ENCODE data around the gene SPEM3. TPM values are rescaled to one million over a fixed set of nuclear protein-coding genes. Genes with fewer than 3 reads are reported as not detected.
"Not testable (repeated sequence)": the region's sequence is repeated elsewhere in the genome, so short reads cannot be mapped to it uniquely, and the experiment has no call there.

The SPEM3 gene
- total RNA-seq, 1 donor from 2014 or later, result not detected

DNA sequence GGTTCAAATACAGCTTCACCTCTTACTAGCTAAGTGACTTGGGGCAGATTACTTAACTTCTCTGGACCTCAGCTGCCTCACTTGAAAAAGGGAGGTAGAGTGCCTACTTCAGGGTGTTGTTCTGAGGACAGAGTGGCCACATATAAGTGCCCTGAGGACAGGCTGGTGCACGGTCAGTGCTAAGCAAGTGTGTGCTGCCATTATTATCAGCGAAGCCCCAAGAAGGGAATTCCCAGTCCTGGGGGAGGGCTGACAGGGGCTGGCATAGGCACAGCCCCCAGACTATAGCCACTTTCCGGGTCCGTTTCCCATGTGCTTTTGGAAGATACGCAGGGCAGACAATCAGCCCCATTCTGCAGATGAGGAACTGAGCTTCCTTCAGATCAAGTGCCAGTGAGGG lies 48.3 kb downstream of the SPEM3 start:
- ATAC-seq, result no peak
- H3K4me3 ChIP-seq, result peak overlapping the region; percentile 90
- H3K27ac ChIP-seq, result peak overlapping the region; percentile 99
- H3K36me3 ChIP-seq, result no peaks in the 10 kb centered on the region
- H3K4me1 ChIP-seq, result peaks cover 38% of the 10 kb centered on the region
- H3K27me3 ChIP-seq, result no peaks in the 10 kb centered on the region
- intact Hi-C loops (cut with DNase I), result no loop called here
- no peaks in the 10 kb centered on the region for H3K9me3 ChIP-seq
- no peak for DNase-seq
- TF ChIP-seq, protein P1, sequence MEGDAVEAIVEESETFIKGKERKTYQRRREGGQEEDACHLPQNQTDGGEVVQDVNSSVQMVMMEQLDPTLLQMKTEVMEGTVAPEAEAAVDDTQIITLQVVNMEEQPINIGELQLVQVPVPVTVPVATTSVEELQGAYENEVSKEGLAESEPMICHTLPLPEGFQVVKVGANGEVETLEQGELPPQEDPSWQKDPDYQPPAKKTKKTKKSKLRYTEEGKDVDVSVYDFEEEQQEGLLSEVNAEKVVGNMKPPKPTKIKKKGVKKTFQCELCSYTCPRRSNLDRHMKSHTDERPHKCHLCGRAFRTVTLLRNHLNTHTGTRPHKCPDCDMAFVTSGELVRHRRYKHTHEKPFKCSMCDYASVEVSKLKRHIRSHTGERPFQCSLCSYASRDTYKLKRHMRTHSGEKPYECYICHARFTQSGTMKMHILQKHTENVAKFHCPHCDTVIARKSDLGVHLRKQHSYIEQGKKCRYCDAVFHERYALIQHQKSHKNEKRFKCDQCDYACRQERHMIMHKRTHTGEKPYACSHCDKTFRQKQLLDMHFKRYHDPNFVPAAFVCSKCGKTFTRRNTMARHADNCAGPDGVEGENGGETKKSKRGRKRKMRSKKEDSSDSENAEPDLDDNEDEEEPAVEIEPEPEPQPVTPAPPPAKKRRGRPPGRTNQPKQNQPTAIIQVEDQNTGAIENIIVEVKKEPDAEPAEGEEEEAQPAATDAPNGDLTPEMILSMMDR (IDR thresholded peaks at IDR 0.05), result no peak

DNA sequence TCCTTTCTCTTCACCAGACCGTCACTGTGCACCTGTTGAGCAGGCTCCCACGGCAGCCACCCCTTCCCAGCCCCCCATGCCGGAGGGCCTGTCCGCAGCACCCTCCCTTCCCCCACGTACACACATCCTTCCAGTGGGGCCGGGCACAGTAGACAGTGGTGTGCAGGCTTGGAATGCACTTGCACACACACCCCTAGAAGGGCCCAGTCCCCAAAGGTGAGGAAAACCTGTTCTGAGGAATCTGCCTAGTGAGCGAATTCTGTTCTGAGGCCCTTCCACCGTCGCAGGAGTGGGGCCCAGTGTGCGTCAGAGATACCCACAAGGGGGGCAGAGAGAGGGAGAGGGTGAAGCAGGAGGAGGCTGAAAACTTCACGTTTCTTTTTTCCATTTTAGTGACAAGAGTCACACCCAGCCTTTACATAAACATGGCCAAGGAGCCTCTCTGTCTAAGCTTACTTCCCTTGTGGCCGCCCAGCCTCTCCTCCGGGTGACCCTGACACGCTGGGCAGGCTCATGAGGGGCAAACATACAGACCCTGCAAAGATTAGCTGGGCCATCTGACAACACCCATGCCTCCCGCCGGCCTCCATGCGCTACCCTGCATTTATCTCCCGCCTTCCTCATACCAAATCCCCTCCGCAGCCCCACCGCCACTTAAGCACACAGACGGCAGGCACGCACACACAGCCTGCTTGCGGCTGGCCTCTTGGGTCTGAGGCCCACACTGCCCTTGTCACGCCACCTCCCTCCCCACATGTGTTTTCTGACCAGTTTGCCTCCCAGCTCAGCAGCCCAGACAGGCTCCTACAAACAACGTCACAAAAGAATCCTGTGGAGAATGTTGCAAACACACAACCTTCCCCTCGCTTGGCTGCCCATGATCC lies 49.0 kb downstream of the SPEM3 start:
- intact Hi-C loops (cut with DNase I), result no loop called here
- Histone ChIP-seq H3K27me3 (no peaks in the 10 kb centered on the region), H3K27ac (peak overlapping the region; percentile 99), H3K36me3 (no peaks in the 10 kb centered on the region), H3K4me3 (peak overlapping the region; percentile 90), H3K9me3 (no peaks in the 10 kb centered on the region), H3K4me1 (peaks cover 37% of the 10 kb centered on the region)
- ATAC-seq (peak; percentile 42), DNase-seq (peak; percentile 76)
- TF ChIP-seq, protein P1 (IDR thresholded peaks at IDR 0.05), result no peak

DNA sequence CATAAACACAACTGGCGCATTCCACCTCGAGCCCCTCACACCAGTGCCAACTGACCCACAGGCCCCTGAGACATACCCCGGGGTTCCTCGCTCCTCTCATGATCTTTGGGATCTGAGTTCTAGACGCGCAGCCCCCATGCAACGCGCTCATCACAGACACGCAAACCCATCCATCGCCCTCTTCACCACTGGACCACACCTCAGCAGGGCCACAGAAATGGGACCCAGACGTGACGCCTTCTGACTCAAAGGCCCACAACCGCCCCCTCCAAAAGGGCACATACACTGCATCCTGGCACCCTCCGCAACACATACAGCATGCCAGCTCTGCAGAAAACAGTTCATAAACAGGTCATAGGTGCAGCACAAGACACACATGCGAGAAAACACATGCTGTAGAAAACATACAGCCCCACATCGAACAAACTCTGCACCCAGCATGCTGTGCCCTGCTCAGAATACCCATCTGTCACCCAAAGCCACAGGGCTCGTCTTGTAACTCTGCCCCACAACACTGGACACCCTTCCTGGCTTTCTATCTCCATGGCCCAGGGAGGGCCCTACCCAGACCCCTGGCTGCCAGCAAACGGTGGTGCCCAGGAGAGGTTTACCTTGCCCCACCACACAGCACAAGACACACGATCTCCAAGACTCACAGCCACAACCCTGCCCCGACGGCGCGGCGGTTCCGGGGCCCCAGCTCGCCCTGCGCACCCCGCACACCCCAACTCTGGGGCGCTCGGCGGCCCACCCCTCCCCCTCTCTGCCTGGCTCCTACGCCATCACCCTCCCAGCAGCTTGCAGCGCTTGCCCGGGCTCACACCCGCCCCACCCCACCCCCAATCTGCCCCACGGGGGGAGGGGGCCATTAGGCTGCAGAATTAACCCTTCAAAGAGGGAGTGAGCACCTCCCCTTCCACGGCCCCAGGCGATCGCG lies 49.9 kb downstream of the SPEM3 start:
- no peaks in the 10 kb centered on the region for H3K9me3 ChIP-seq
- H3K27ac ChIP-seq, result peak overlapping the region; percentile 99
- ATAC-seq, result peak; percentile 48
- peaks cover 37% of the 10 kb centered on the region for H3K4me1 ChIP-seq
- intact Hi-C loops (cut with DNase I), result no loop called here
- peak; percentile 85 for DNase-seq
- H3K4me3 ChIP-seq, result peak overlapping the region; percentile 90
- TF ChIP-seq, protein P1 (IDR thresholded peaks at IDR 0.05), result no peak
- H3K27me3 ChIP-seq, result no peaks in the 10 kb centered on the region
- H3K36me3 ChIP-seq, result no peaks in the 10 kb centered on the region

GRCh38 chr17:7479213-7480088 lies 50.8 kb downstream of the SPEM3 start, which contains the start of gene ZBTB4:
ZBTB4 (minus strand) TSS chr17:7479631; CDS start chr17:7466801, 12,830 bp downstream.
- Histone ChIP-seq H3K27me3 (no peaks in the 10 kb centered on the region), H3K9me3 (no peaks in the 10 kb centered on the region), H3K36me3 (no peaks in the 10 kb centered on the region), H3K4me3 (peak within 1 kb of the TSS; percentile 90), H3K27ac (peak within 1 kb of the TSS; percentile 99), H3K4me1 (peaks cover 37% of the 10 kb centered on the region)
- TF ChIP-seq, protein P1 (IDR thresholded peaks at IDR 0.05), result no peak
- intact Hi-C loops (cut with DNase I), result no loop called here
- DNase-seq (peak; percentile 87), ATAC-seq (peak; percentile 47)

GRCh38 chr17:7480089-7480384 lies 51.4 kb downstream of the SPEM3 start:
- ATAC-seq (no peak), DNase-seq (no peak)
- intact Hi-C loops (cut with DNase I), result no loop called here
- H3K36me3 ChIP-seq, result no peaks in the 10 kb centered on the region
- no peaks in the 10 kb centered on the region for H3K9me3 ChIP-seq
- peak overlapping the region; percentile 99 for H3K27ac ChIP-seq
- H3K4me1 ChIP-seq, result peaks cover 32% of the 10 kb centered on the region
- H3K27me3 ChIP-seq, result no peaks in the 10 kb centered on the region
- TF ChIP-seq, protein P1 (IDR thresholded peaks at IDR 0.05), result no peak
- H3K4me3 ChIP-seq, result peak overlapping the region; percentile 90

DNA sequence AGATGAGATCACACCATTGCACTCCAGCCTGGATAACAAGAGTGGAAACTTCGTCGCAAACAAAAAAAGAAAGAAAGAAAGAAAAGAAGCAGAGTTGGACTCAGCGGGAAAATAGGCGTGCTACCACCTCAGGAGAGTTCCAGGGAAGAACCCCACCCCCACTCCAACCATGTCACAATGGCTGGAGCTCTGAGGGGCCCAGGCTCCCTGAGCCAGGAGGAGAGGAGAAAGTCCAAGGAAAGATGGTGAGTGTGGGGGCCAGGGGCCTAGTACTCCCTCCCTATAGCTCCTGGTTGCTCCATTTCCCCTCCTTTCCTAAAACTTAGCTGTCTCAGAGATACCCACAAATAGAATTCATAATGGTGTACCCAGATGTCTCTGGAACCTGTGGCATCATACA lies 52.6 kb downstream of the SPEM3 start, which contains the start of gene SLC35G6:
Gene SLC35G6 (plus strand): TSS at position 172 of the 400 bp plus-strand sequence. CDS start 71 bp downstream, at position 243.
- Histone ChIP-seq H3K4me1 (peaks cover 32% of the 10 kb centered on the region), H3K4me3 (peak within 1 kb of the TSS; percentile 90), H3K27ac (peak within 1 kb of the TSS; percentile 99)
- H3K27me3 ChIP-seq; H3K9me3 ChIP-seq; DNase-seq; ATAC-seq; intact Hi-C loops (cut with DNase I); H3K36me3 ChIP-seq: not testable (repeated sequence)

DNA sequence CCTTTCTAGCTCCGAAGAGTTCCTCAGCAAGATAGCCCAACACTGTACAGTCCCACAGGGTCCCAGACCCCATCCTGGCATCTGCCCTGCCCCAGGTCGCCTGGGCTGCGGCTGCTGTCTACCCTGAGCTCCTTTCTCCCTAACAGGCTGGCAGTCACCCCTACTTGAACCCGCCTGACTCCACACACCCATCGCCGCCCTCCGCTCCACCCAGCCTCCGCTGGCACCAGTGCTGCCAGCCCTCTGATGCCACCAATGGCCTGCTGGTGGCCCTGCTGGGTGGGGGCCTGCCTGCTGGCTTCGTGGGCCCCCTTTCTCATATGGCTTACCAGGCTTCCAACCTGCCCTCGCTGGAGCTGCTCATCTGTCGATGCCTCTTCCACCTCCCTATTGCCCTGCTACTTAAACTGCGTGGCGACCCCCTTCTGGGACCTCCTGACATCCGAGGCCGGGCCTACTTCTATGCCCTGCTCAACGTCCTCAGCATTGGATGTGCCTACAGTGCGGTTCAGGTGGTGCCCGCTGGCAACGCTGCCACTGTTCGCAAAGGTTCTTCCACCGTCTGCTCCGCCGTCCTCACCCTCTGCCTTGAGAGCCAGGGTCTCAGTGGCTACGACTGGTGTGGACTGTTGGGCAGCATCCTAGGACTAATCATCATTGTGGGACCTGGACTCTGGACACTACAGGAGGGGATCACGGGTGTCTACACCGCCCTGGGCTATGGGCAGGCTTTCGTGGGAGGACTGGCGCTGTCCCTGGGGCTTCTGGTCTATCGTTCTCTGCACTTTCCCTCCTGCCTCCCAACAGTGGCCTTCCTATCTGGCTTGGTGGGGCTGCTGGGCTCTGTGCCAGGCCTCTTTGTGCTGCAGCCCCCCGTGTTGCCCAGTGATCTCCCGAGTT lies 53.4 kb downstream of the SPEM3 start:
- H3K9me3 ChIP-seq; H3K27me3 ChIP-seq; H3K4me3 ChIP-seq; ATAC-seq; H3K36me3 ChIP-seq; DNase-seq; intact Hi-C loops (cut with DNase I): not testable (repeated sequence)
- peaks cover 32% of the 10 kb centered on the region for H3K4me1 ChIP-seq
- peak overlapping the region; percentile 100 for H3K27ac ChIP-seq
